GM18502 (cell line): ENCODE measurements around the gene NUP133.

Source experiments
- ATAC-seq: cut with Tn5 transposase; IDR thresholded peaks from one replicate; pipeline ENCODE4 v1.9.1; 2021; ENCODE audit warnings: mild to moderate bottlenecking; ENCODE audit not compliant: unreplicated experiment, poor library complexity

Gene NUP133

GRCh38 chr1:229456016-229456415 lies 52.1 kb downstream of the NUP133 start:
- no peak for ATAC-seq

GRCh38 chr1:229454056-229454455 lies 54.1 kb downstream of the NUP133 start:
- ATAC-seq = no peak

- ATAC-seq = no peak
Measured at GRCh38 chr1:229452956-229453801, 55.0 kb downstream of the NUP133 start.

- ATAC-seq = no peak
Measured at GRCh38 chr1:229448845-229449244, 59.3 kb downstream of the NUP133 start.

- no peak for ATAC-seq
Measured at GRCh38 chr1:229448354-229448753, 59.8 kb downstream of the NUP133 start.

- ATAC-seq = no peak
Measured at GRCh38 chr1:229447809-229448252, 60.3 kb downstream of the NUP133 start.

- ATAC-seq = no peak
Measured at GRCh38 chr1:229445828-229446227, 62.3 kb downstream of the NUP133 start.

- peak; percentile 98 for ATAC-seq
Measured at GRCh38 chr1:229440851-229441537, 67.1 kb downstream of the NUP133 start.

- ATAC-seq = no peak
Measured at GRCh38 chr1:229438021-229438420, 70.1 kb downstream of the NUP133 start.

GRCh38 chr1:229437443-229437842 lies 70.7 kb downstream of the NUP133 start:
- no peak for ATAC-seq

- no peak for ATAC-seq
Measured at GRCh38 chr1:229436201-229436600, 71.9 kb downstream of the NUP133 start.

- no peak for ATAC-seq
Measured at GRCh38 chr1:229434641-229435051, 73.5 kb downstream of the NUP133 start.

GRCh38 chr1:229434005-229434640 lies 74.0 kb downstream of the NUP133 start, which contains the start of gene ACTA1:
ACTA1 (minus strand) TSS chr1:229434094; CDS start chr1:229433115, 979 bp downstream.
- ATAC-seq = no peak

GRCh38 chr1:229433364-229434004 lies 74.7 kb downstream of the NUP133 start:
- no peak for ATAC-seq

- no peak for ATAC-seq
Measured at GRCh38 chr1:229432905-229433304, 75.2 kb downstream of the NUP133 start.

- no peak for ATAC-seq
Measured at GRCh38 chr1:229432116-229432461, 76.1 kb downstream of the NUP133 start.

GRCh38 chr1:229431284-229432115 lies 76.6 kb downstream of the NUP133 start:
- no peak for ATAC-seq

- ATAC-seq = no peak
Measured at GRCh38 chr1:229430761-229431283, 77.3 kb downstream of the NUP133 start.

GRCh38 chr1:229428256-229428655 lies 79.9 kb downstream of the NUP133 start:
- no peak for ATAC-seq
